ENCODE results near the gene ALDH1A1.

The ALDH1A1 gene

GRCh38 chr9:72893437-72893836, 59.4 kb downstream of the ALDH1A1 start:
- TF ChIP-seq ZNF8 (CRISPR knock-in tag; IDR thresholded peaks at IDR 0.05) = no peak
- no peak for TF ChIP-seq BACH2 (CRISPR knock-in tag; IDR thresholded peaks at IDR 0.05; ENCODE audit: borderline replicate concordance)
- no peak for TF ChIP-seq CREB5 (CRISPR knock-in tag; IDR thresholded peaks at IDR 0.05; ENCODE audit: low read depth)
- no peak for TF ChIP-seq TSHZ2 (CRISPR knock-in tag; IDR thresholded peaks at IDR 0.05)
- no peak for TF ChIP-seq ZFP3 (CRISPR knock-in tag; IDR thresholded peaks at IDR 0.05)
- no peak for TF ChIP-seq ESRRG (CRISPR knock-in tag; IDR thresholded peaks at IDR 0.05)
- no peak for TF ChIP-seq ZNF565 (CRISPR knock-in tag; conservative IDR thresholded peaks at IDR 0.05; ENCODE audit: low read depth)
- TF ChIP-seq CSRNP3 (CRISPR knock-in tag; IDR thresholded peaks at IDR 0.05) = no peak
- no peak for TF ChIP-seq TOX (CRISPR knock-in tag; IDR thresholded peaks at IDR 0.05; ENCODE audit: borderline replicate concordance)
- TF ChIP-seq TCF4 (CRISPR knock-in tag; IDR thresholded peaks at IDR 0.05; ENCODE audit: borderline replicate concordance) = no peak
- no peak for TF ChIP-seq PATZ1 (CRISPR knock-in tag; IDR thresholded peaks at IDR 0.05; ENCODE audit: borderline replicate concordance)
- TF ChIP-seq OSR1 (CRISPR knock-in tag; IDR thresholded peaks at IDR 0.05) = no peak
- no peak for TF ChIP-seq GLIS3 (CRISPR knock-in tag; IDR thresholded peaks at IDR 0.05)
- TF ChIP-seq ZFP30 (CRISPR knock-in tag; IDR thresholded peaks at IDR 0.05) = no peak
- TF ChIP-seq ZNF70 (CRISPR knock-in tag; IDR thresholded peaks at IDR 0.05) = no peak
- TF ChIP-seq CSDC2 (CRISPR knock-in tag; IDR thresholded peaks at IDR 0.05) = no peak
- no peak for TF ChIP-seq PPARA (CRISPR knock-in tag; IDR thresholded peaks at IDR 0.05; ENCODE audit: borderline replicate concordance)
- no peak for TF ChIP-seq RARB (CRISPR knock-in tag; IDR thresholded peaks at IDR 0.05)
- no peak for TF ChIP-seq ISL1 (CRISPR knock-in tag; IDR thresholded peaks at IDR 0.05)
- no peak for ATAC-seq

GRCh38 chr9:72891043-72891442, 61.8 kb downstream of the ALDH1A1 start:
- no peak for ATAC-seq
- TF ChIP-seq POU6F1 (CRISPR knock-in tag; IDR thresholded peaks at IDR 0.05; ENCODE audit: borderline replicate concordance, low read depth) (no peak), ZFP3 (CRISPR knock-in tag; IDR thresholded peaks at IDR 0.05) (no peak), ARNTL (CRISPR knock-in tag; IDR thresholded peaks at IDR 0.05; ENCODE audit: borderline replicate concordance, low read depth) (no peak), TOX (CRISPR knock-in tag; IDR thresholded peaks at IDR 0.05; ENCODE audit: borderline replicate concordance) (no peak), ZNF70 (CRISPR knock-in tag; IDR thresholded peaks at IDR 0.05) (no peak), ZNF8 (CRISPR knock-in tag; IDR thresholded peaks at IDR 0.05) (no peak), GLIS3 (CRISPR knock-in tag; IDR thresholded peaks at IDR 0.05) (no peak), RARB (CRISPR knock-in tag; IDR thresholded peaks at IDR 0.05) (no peak), PATZ1 (CRISPR knock-in tag; IDR thresholded peaks at IDR 0.05; ENCODE audit: borderline replicate concordance) (no peak), ZC3H10 (CRISPR knock-in tag; IDR thresholded peaks at IDR 0.05) (no peak), CSRNP3 (CRISPR knock-in tag; IDR thresholded peaks at IDR 0.05) (no peak), BACH2 (CRISPR knock-in tag; IDR thresholded peaks at IDR 0.05; ENCODE audit: borderline replicate concordance) (no peak), ISL1 (CRISPR knock-in tag; IDR thresholded peaks at IDR 0.05) (no peak), ESRRG (CRISPR knock-in tag; IDR thresholded peaks at IDR 0.05) (no peak), ZFP30 (CRISPR knock-in tag; IDR thresholded peaks at IDR 0.05) (no peak)
